Effector memory CD4-positive, alpha-beta T cell (primary cell): ENCODE measurements around the gene TAF15.

Experiments used
- DNase-seq, 3 donors: peaks; one replicate each; pipeline ENCODE4 v3.0.0-alpha.2; 2020
- H3K27ac ChIP-seq: 2 replicates; pipeline ENCODE4 v1.7.0; 2013; ENCODE audit warnings: mild to moderate bottlenecking, low read length, moderate library complexity; ENCODE audit not compliant: insufficient read depth, poor library complexity, severe bottlenecking
- H3K27me3 ChIP-seq: replicated peaks from 2 replicates; pipeline ENCODE4 v1.7.0; 2013; ENCODE audit warnings: mild to moderate bottlenecking, low read length; ENCODE audit not compliant: insufficient read depth, control insufficient read depth, poor library complexity, severe bottlenecking
- H3K36me3 ChIP-seq: 2 replicates; pipeline ENCODE4 v1.7.0; 2013; ENCODE audit warnings: mild to moderate bottlenecking, low read length, moderate library complexity; ENCODE audit not compliant: control insufficient read depth, insufficient read depth
- H3K4me1 ChIP-seq: 2 replicates; pipeline ENCODE4 v1.7.0; 2013; ENCODE audit warnings: low read length, mild to moderate bottlenecking; ENCODE audit not compliant: control insufficient read depth, insufficient read depth, poor library complexity, severe bottlenecking
- H3K4me3 ChIP-seq: 2 replicates; pipeline ENCODE4 v1.7.0; 2013; ENCODE audit warnings: low read length, low read depth, mild to moderate bottlenecking; ENCODE audit not compliant: insufficient read depth, poor library complexity, severe bottlenecking
- H3K9me3 ChIP-seq: 2 replicates; pipeline ENCODE4 v1.7.0; 2013; ENCODE audit warnings: mild to moderate bottlenecking, low read length, moderate library complexity; ENCODE audit not compliant: control insufficient read depth

The TAF15 gene

GRCh38 chr17:35768797-35769196 is 40.5 kb upstream of the TAF15 start:
- peaks cover 3% of the 10 kb centered on the region for H3K4me1 ChIP-seq
- H3K4me3 ChIP-seq = no peak overlapping the region
- no peaks in the 10 kb centered on the region for H3K36me3 ChIP-seq
- DNase-seq = no peak
- no peak overlapping the region for H3K27ac ChIP-seq
- no peaks in the 10 kb centered on the region for H3K27me3 ChIP-seq
- no peaks in the 10 kb centered on the region for H3K9me3 ChIP-seq

- Histone ChIP-seq H3K4me1 (no peaks in the 10 kb centered on the region), H3K9me3 (no peaks in the 10 kb centered on the region), H3K36me3 (no peaks in the 10 kb centered on the region), H3K4me3 (no peak overlapping the region), H3K27me3 (no peaks in the 10 kb centered on the region), H3K27ac (no peak overlapping the region)
- no peak for DNase-seq
Measured at GRCh38 chr17:35769895-35770486, 39.3 kb upstream of the TAF15 start.

- H3K27ac ChIP-seq = no peak overlapping the region
- H3K9me3 ChIP-seq = no peaks in the 10 kb centered on the region
Measured at GRCh38 chr17:35773129-35773528, 36.2 kb upstream of the TAF15 start.

GRCh38 chr17:35773679-35774425 is 35.4 kb upstream of the TAF15 start:
- H3K9me3 ChIP-seq = no peaks in the 10 kb centered on the region
- no peaks in the 10 kb centered on the region for H3K4me1 ChIP-seq
- H3K36me3 ChIP-seq = no peaks in the 10 kb centered on the region
- H3K27ac ChIP-seq = no peak overlapping the region
- DNase-seq = no peak
- H3K4me3 ChIP-seq = no peak overlapping the region
- no peaks in the 10 kb centered on the region for H3K27me3 ChIP-seq

More at GRCh38 chr17:35773129-35773528, 36.2 kb upstream of the TAF15 start:
- Histone ChIP-seq H3K4me1 (no peaks in the 10 kb centered on the region), H3K36me3 (no peaks in the 10 kb centered on the region), H3K4me3 (no peak overlapping the region), H3K27me3 (no peaks in the 10 kb centered on the region)
- DNase-seq = no peak

GRCh38 chr17:35774499-35774898 is 34.8 kb upstream of the TAF15 start:
- Histone ChIP-seq H3K27me3 (no peaks in the 10 kb centered on the region), H3K27ac (no peak overlapping the region), H3K4me3 (no peak overlapping the region), H3K4me1 (no peaks in the 10 kb centered on the region), H3K36me3 (no peaks in the 10 kb centered on the region), H3K9me3 (no peaks in the 10 kb centered on the region)
- no peak for DNase-seq

- Histone ChIP-seq H3K27me3 (no peaks in the 10 kb centered on the region), H3K9me3 (no peaks in the 10 kb centered on the region), H3K4me1 (no peaks in the 10 kb centered on the region), H3K36me3 (no peaks in the 10 kb centered on the region), H3K27ac (no peak overlapping the region), H3K4me3 (no peak overlapping the region)
- DNase-seq = no peak
Measured at GRCh38 chr17:35775039-35775438, 34.2 kb upstream of the TAF15 start.

- H3K4me3 ChIP-seq = no peak overlapping the region
- H3K27ac ChIP-seq = no peak overlapping the region
- H3K4me1 ChIP-seq = no peaks in the 10 kb centered on the region
- no peaks in the 10 kb centered on the region for H3K9me3 ChIP-seq
- DNase-seq = no peak
- H3K27me3 ChIP-seq = no peaks in the 10 kb centered on the region
- H3K36me3 ChIP-seq = no peaks in the 10 kb centered on the region
Measured at GRCh38 chr17:35775583-35775982, 33.7 kb upstream of the TAF15 start.

- H3K9me3 ChIP-seq = no peaks in the 10 kb centered on the region
- no peaks in the 10 kb centered on the region for H3K36me3 ChIP-seq
- H3K27me3 ChIP-seq = no peaks in the 10 kb centered on the region
- DNase-seq = no peak
- H3K4me3 ChIP-seq = no peak overlapping the region
- no peaks in the 10 kb centered on the region for H3K4me1 ChIP-seq
- H3K27ac ChIP-seq = no peak overlapping the region
Measured at GRCh38 chr17:35778641-35779196, 30.6 kb upstream of the TAF15 start.

- no peak for DNase-seq
- Histone ChIP-seq H3K27me3 (no peaks in the 10 kb centered on the region), H3K36me3 (no peaks in the 10 kb centered on the region), H3K4me3 (no peak overlapping the region), H3K27ac (no peak overlapping the region), H3K9me3 (no peaks in the 10 kb centered on the region), H3K4me1 (no peaks in the 10 kb centered on the region)
Measured at GRCh38 chr17:35780950-35781349, 28.3 kb upstream of the TAF15 start.

GRCh38 chr17:35784895-35785294 is 24.4 kb upstream of the TAF15 start:
- Histone ChIP-seq H3K9me3 (no peaks in the 10 kb centered on the region), H3K27ac (no peak overlapping the region), H3K4me1 (no peaks in the 10 kb centered on the region), H3K4me3 (no peak overlapping the region), H3K36me3 (no peaks in the 10 kb centered on the region), H3K27me3 (no peaks in the 10 kb centered on the region)
- DNase-seq = no peak
